GM21529 (cell line): ENCODE data around the gene EPS8.

Experiments used
- ATAC-seq: cut with Tn5 transposase; IDR thresholded peaks from one replicate; pipeline ENCODE4 v1.9.1; 2021; ENCODE audit not compliant: unreplicated experiment

EPS8 gene

DNA sequence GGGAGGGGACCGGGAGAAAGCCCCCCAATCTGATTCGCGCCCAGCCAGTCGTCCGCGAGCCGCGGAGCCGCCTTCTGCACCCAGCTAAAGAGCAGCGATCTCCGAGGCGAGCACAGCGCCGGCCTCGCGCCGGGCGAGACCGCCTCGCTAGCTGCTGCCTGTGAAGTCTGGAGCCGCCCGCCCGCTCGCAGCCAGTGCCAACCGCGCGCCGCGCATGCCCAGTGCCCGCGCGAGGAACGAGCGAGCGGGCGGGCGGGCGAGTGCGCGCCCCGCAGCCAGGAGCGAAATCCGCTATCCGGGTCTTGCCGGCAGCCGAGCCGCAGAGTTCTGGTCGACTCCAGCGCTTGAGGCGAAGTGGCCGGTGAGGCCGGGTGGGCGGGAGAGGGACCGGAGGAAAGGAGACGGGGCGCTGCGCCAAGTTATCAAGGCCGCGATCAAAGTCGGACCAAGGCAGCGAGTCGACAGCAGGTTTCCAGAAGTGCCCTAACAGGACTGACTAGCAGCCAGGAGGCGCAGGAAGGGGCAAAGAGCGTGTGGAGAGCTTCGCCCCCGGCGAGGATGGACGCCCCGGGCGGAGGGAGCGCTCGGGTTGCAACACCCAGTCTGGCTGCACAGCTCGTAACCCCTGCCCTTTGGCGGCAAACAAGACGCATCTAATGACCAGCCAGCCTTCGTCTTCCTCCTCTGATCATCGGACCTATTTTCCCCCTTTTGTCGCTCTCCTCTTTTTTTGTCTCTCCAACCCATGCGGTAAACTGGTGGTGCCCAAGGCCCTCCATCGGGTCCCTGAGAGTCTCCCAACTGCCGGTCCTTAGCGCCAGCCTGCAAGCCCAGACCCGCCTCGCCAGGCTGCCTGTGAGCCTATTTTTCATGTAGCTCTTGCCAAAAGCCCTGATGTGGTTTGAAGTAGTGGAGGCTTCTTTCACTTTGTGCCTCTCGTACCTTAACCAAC lies at the start of gene EPS8:
Gene EPS8 (minus strand): TSS at position 169 of the 952 bp plus-strand sequence. CDS start 106,437 bp downstream, outside the sequence.
- peak; percentile 88 for ATAC-seq

DNA sequence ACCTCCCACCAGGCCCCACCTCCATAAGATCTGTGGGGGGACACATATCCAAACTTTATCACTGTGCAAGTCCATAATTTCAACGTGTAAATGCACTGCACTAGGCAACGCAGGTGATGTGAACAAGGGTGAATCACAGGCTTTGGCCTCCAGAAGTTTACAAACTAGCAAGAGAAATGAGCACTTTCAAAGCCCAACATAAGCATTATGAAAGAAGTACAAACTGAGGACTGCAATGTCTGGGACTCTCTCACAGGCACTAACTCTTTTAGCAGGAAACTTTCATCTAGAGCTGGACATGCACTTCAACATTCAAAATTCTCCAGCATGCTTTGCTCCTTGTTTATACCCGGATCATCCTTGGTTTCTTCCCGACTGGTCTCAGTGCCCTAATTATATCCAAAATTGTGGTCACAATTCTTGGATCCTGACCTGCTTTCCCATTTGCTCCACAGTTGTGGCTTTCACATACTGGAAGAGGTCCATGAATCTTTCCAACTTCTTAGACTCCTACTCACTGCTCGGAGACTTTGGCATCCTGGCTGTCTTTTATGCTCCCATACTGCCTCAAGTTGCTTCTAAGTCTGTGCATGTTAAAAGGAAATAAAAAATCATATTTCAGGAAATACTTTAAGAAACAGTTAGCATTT lies 48.1 kb upstream of the EPS8 start:
- no peak for ATAC-seq

DNA sequence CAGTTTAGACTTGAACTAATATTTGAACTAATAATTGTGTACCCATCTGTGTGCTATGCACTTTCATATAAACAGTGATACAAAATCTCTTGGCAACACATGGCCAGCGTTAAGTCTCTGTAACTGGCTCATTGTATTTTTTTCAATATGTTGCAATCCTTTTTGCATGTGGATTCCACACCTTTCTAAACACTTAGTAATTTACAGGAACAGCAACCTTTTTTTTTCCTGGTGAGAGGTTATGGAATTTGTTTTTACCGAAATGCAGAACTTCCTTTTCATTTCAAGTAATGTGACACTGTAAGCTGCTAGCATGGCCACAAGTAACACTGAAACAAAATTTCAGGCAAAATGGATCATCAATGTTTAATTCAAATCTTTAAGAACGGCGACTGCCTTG lies 45.4 kb upstream of the EPS8 start:
- ATAC-seq = no peak

DNA sequence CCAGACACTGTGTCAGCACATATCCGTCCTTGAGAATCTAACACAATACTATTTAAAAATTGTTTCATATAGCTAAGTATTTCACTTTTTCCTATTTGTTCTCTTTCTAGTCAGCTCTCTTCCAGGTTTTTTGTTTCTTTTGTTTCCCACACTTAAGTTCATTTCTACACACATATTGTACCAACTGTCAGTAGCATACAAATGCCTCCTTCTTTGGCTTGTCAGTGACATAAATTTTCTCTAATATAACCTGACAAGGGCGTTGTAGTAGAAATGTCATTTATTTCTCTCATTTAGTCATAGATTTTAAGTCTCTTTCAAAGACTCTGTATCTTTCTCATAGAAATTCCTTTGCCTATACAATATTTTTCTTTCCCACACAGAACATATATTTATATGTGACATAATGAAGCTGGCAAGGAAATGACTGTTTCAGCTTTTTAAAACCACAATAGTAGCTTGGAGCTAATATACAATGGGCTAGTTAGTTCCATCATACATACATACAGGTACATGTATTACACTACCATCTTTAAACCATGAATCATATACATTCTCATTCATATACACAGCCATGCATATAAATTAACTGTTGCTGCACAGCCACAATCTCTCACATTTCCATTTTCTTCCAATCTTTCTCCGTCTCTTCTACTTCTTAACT lies 42.3 kb upstream of the EPS8 start:
- ATAC-seq = no peak

DNA sequence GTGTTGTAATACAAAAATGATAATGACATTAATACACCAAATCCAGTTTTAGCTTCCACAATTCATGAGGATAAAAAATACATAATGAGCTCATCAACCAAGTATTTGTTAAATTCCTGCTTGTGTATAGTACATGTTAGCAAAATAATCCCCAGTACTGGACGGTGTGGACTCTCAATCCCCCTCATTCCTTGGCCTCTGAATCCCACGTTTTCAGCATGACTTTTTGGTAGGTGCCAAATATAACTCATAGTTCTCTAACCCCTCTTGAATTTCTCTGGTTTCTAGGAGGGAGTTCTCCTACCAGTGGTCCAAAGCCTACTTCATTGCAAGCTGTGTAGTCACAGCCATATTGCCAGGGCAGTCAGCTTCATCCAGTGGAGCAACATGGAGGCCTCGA lies 41.4 kb upstream of the EPS8 start:
- no peak for ATAC-seq

DNA sequence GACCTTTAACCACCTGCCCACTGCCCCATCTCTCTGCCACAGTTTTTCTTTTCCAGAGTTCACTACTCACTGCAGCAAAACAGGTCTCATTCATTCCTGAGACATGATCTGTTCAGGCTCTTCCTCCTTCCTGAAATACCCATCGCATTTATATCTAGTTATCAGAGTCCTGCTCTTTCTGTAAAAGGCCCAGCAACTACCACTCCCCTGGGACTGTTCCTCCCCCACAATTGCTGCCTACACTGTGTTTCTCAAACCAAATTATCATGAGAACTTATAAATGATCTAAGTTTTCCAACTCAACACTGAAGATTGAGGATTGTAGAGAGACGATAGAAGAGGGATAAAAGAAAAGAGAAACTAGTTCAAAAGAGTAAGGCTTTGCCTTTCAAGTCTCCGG lies 40.8 kb upstream of the EPS8 start:
- ATAC-seq = no peak

DNA sequence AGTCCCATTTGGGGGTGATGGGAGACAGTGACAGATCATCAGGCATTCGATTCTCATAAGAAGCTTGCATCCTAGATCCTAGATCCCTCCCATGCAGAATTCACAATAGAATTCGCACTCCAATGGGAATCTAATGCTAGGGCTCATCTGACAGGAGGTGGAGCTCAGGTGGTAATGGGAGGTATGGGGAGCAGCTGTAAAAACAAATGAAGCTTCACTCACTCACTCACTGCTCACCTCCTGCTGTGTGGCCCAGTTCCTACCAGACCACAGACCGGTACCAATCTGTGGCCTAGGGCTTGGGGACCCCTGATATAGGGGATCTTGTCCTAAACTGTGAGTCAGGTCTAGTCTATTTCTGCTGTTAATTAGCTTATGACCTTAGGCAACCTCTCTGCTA lies 40.1 kb upstream of the EPS8 start:
- ATAC-seq = no peak

DNA sequence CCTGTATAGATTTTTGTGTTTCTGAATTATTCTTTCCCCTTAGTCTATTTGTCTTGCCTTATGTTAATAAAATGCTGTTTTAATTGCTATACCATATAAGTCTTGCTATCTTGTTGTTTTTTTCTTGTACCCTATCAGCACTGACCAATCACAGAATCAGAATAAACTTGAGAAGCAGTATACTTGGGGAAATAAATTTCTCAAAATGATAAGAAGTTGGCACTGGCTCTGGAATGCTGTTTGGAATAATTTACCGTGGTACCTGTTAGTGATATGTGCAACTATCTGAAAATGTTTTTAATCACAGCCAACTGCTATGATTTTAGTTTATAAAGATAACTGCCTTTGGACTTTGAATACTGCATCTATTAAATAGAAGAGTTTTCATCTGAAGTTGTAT lies 37.9 kb upstream of the EPS8 start:
- ATAC-seq = no peak

DNA sequence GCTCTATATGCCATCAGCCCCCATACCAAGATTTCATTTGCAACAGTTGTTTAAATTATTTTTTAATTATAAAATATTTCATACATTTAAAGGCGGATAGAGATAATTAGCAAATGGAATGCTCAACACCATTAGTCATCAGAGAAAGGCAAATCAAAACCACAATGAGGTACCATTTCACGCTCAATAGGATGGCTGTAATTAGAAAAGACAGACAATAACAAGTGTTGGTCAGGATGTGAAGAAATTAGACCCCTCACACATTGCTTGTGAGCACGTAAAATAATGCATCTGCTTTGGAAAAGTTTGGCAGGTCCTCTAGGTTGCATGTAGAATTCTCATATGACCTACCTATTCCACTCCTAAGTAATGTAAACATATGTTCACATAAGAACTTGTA lies 35.3 kb upstream of the EPS8 start:
- no peak for ATAC-seq

DNA sequence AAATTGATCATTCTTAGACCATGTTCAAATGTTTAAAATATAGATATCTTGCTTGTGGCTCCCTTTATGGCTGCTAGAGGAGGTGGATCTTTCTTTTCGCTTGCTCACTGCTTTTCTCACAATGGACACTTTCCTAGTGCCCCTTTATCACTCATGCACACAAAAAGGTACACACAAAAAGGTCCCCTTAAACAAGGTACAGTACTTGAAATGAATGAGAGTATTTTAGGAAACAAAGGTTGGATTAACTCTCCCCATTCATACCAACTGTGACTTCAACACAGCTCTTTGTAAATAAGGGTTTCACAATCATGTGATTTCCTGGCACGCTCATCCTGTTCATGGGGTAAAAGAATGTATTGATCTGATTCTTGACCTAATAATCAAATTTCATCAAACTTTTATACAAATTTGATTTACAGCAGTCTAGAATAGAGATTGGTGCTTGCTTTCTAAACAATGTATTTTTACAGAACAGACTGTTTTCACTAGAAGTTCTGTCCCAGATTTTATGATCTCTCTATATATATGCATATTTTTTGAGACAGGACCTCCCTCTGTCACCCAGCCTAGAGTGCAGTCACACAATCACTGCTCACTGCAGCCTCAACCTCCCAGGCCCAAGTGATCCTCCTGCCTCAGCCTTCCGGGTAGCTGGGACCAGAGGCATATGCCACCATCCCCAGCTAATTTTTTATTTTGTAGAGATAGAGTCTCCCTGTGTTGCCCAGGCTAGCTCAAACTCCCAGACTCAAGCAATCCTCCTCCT lies 34.4 kb upstream of the EPS8 start:
- no peak for ATAC-seq

DNA sequence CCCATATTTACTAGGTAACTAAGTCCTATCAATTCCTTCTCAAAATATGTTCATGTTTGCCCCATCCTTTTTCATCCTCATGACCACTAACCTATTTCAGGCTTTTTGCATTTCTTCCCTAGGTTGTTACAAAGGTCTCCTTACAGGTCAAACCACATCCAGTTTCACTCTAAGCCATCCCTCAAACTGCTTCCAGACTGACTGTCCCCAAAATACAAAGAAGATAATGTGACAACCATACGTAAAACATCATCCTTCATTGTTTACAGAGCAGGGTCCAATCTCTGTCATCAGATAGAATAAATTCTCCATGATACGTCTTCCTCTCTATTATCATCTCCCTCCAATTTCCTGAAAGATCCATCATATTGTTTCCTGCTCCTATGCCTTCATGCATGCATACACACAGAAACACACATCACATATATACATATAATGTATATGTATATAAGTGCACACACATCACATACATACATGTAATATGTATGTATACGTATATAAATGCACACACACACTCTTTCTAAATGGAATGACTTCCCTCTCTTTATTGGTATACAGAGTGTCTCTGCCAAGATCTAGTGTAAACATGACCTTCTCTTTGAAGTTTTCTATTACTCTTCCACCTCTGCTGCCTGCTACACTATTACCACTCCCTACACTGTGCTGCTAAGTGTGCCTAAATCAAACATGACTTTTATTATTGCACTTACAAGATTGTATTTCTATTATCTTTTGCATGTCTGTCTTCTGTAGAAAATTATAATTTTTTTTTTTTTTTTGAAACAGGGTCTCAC lies 30.7 kb upstream of the EPS8 start:
- no peak for ATAC-seq

DNA sequence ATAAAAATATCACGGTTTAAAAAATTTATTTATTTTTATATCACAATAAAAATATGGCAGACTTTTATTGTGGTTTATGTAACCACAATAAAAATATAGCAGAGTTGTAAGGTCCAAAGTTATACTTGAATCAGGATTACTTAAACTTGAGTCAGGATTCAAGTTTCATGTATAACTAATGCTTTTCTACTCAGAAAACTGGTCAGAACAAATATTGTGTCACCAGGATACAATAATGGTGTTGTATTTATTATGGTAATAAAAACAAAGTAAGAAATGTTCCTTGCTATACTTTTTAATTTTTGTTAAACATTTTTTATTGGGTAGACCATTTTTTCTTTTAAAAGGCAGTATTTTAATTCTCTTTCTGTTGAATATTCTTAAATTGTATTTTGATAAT lies 29.2 kb upstream of the EPS8 start:
- no peak for ATAC-seq

DNA sequence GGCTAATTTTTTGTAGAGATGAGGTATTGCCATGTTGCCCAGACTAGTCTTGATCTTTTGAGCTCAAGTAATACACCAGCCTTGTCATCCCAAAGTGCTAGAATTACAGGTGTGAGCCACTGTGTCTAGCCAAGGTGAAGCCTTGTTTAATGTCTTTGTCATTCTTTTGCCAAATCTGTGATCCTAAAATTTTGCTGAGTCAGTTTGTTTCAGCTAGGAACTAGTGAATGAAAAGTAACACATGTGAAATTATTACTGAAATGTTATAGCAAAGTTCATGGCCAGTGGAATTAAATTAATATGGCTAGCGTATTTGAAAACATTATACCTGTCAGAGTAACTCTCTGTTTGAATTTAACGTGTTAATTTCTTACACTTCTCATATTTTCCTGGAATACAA lies 26.5 kb upstream of the EPS8 start:
- no peak for ATAC-seq

DNA sequence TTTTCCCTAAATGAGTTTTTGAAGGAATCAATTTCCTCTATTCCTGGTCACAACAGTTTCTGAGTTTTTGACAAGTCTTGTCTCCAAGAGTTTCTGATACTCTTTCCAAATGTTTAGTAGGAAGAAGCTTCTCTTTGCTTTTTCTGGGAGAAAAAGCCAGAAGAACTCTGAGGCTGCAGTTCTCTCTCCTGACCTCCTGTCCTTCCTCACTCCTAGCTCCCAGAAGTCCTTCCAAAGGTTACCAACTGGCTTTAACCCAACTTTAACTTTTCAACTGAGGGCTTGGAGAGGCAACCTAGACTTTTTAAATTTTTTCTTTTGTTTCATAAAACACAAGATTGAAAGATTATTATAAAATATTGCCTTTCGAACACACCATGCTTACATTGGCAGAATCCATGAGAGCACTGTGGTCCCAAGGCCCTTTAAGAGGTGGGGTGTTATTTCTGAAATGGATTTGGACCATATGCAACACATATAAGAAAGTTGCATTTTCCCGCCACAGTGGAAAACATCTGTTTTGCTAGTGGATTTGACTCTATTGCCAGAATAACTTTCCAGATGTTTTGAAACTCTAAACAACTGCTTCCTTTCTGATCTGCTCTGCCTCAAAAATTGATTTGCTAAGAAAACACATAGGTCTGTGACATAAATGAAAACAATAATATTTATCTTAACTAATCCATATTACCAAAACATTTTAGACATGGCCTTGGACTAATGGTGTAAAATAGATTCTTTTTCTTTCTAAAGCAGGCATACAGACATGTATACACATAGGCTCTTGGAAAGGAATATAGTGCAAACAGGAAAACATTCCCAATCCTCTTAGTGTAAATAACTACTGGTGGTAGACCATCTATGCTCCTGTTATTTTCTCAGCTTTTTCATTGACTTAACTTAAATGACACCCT lies 22.3 kb upstream of the EPS8 start:
- ATAC-seq = no peak

DNA sequence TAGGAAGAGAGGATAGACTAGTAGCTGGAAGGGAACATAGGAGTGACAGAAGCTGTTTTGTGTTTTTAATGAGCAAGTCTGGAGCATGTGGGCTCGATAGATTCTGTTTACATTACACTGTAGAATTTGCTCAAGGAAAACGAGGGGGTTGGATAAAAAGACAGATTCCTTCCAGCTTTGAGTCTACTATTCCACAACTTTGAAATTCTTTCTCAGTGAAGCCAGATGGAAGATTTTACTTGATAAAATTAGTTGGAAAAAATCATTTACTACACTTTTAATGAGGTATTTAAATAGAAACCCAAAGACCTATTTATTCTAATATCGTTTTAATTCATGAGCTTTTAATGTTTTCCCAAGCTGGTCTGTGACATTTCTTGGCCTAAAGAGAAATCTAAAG lies 19.5 kb upstream of the EPS8 start:
- no peak for ATAC-seq

DNA sequence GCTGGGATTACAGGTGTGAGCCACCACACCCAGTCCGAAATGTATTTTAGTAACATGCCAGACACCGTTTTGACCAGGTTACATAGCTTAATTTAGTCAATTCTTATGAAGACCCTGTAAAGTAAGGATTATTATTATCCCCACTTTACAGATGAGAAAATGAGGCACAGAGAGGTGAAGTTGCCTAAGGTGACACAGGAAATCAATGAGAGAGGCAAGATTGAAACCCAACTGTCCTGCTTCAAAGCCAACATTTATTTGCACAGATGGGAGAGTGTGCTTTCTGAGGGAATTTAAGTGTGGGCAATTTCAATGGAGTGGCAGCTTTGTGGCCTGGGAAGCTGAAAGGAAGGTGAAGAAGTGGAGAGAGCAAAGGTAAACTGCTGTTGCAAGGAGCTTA lies 19.1 kb upstream of the EPS8 start:
- no peak for ATAC-seq

DNA sequence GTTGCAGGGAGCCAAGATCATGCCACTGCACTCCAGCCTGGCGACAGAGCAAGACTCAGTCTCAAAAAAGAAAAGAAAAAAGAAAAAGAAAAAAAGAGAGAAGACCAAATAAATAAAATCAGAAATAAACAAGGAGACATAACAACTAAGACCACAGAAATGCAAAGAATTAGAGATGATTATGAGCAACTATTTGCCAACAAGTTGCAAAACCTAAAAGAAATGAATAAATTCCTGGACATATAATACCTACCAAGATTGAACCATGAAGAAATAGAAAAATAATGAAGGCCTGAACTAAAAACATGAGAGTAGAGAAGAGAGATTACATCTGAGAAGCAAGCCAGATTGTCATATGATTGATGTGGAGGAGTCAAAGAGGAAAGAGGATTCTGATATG lies 17.6 kb upstream of the EPS8 start:
- ATAC-seq = no peak

DNA sequence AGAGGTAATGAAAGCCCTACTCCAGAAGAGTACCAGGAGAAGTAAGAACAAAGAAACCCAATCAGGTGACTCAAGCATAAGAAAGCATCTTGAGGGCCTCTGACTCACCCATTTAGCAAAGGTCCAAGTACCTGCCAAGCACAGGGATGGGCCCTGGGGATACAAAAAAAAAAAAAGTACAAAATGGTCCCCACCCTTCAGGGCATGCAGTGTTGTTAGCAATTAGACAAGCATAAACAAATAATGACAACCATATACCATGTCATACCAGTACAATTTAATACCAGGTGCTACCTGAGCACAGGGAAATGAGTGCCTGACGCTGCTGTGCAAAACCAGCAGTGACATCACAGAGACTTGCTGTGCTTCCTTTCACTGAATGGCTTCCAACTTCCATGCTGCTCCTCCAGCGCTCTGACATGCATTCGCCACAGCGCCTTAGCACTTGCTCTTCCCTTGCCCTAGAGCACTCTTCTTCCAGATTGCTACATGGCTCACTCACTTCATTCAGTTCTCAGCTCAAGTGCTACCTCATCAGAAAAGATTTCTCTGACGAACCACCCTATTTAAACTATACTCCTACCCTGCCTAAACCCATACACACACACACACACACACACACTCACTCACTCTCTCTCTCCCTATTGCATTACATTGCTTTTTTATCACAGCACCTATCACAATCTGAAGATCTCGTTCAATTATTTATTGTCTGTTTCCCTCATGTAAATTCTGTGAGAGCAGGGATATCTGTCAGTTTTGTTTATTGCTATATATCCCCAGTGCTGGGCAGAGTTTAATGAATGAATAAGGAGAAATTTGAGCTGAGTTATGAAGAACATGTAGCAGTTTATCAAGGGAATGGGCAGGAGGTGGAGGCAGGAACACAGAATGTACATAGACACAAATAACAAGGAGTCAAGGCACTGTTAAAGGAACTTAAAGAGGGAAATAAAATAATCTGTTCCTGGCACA lies 12.9 kb upstream of the EPS8 start:
- ATAC-seq = no peak
